NOMO-1 treated with DMSO at 0.1 percent for 48 hours (cell line): Measurements from ENCODE around the gene COMMD1.
"Not testable (repeated sequence)": the region's sequence is repeated elsewhere in the genome, so short reads cannot be mapped to it uniquely, and the experiment has no call there.

Experiments used
- DNase-seq: peaks from one replicate; lab custom pipeline; 2025; ENCODE audit not compliant: unreplicated experiment; lab: John Stamatoyannopoulos, UW

COMMD1 gene

GRCh38 chr2:61905372-61906185 lies at the start of gene COMMD1:
TSS of gene COMMD1 (plus strand) at chr2:61905674. CDS start at chr2:61905679, 5 bp downstream.
- DNase-seq = peak; percentile 64

GRCh38 chr2:61857224-61857623 lies 48.2 kb upstream of the COMMD1 start:
- no peak for DNase-seq

GRCh38 chr2:61862085-61862484 lies 43.4 kb upstream of the COMMD1 start:
- no peak for DNase-seq

- not testable (repeated sequence) for DNase-seq
Observed at GRCh38 chr2:61866482-61867089, 38.9 kb upstream of the COMMD1 start.

GRCh38 chr2:61876400-61876799 lies 29.1 kb upstream of the COMMD1 start:
- no peak for DNase-seq

GRCh38 chr2:61877571-61878245 lies 27.8 kb upstream of the COMMD1 start:
- no peak for DNase-seq

- no peak for DNase-seq
Observed at GRCh38 chr2:61878761-61879160, 26.7 kb upstream of the COMMD1 start.

- DNase-seq = not testable (repeated sequence)
Observed at GRCh38 chr2:61879351-61879750, 26.1 kb upstream of the COMMD1 start.

GRCh38 chr2:61882850-61883249 lies 22.6 kb upstream of the COMMD1 start:
- DNase-seq = no peak

GRCh38 chr2:61885896-61886603 lies 19.4 kb upstream of the COMMD1 start:
- no peak for DNase-seq

GRCh38 chr2:61887717-61888266 lies 17.7 kb upstream of the COMMD1 start:
- DNase-seq = no peak

- DNase-seq = peak; percentile 83
Observed at GRCh38 chr2:61888267-61889055, 17.0 kb upstream of the COMMD1 start, which contains the start of gene CCT4. TSS of gene CCT4 (minus strand) at chr2:61888656. CDS start at chr2:61888507, 149 bp downstream.

- no peak for DNase-seq
Observed at GRCh38 chr2:61898810-61899209, 6.7 kb upstream of the COMMD1 start.

GRCh38 chr2:61900281-61900680 lies 5.2 kb upstream of the COMMD1 start:
- DNase-seq = no peak

GRCh38 chr2:61906186-61906470 lies 654 bp downstream of the COMMD1 start:
- DNase-seq = no peak

GRCh38 chr2:61909116-61909515 lies 3.6 kb downstream of the COMMD1 start:
- DNase-seq = no peak

GRCh38 chr2:61910603-61911002 lies 5.1 kb downstream of the COMMD1 start:
- DNase-seq = no peak

GRCh38 chr2:61911510-61911909 lies 6.0 kb downstream of the COMMD1 start:
- no peak for DNase-seq

- DNase-seq = not testable (repeated sequence)
Observed at GRCh38 chr2:61914794-61915193, 9.3 kb downstream of the COMMD1 start.

- no peak for DNase-seq
Observed at GRCh38 chr2:61920548-61920947, 15.1 kb downstream of the COMMD1 start.
